ENCODE results near the gene XPR1.

GRCh38 chr1:180720753-180721152 is 88.9 kb downstream of the XPR1 start:
- TF ChIP-seq TCF12 (IDR thresholded peaks at IDR 0.05; ENCODE audit: low read depth) (no peak), CEBPB (IDR thresholded peaks at IDR 0.05) (no peak), RAD21 (IDR thresholded peaks at IDR 0.05; ENCODE audit: low read depth) (no peak)
- TF ChIP-seq, protein P1, sequence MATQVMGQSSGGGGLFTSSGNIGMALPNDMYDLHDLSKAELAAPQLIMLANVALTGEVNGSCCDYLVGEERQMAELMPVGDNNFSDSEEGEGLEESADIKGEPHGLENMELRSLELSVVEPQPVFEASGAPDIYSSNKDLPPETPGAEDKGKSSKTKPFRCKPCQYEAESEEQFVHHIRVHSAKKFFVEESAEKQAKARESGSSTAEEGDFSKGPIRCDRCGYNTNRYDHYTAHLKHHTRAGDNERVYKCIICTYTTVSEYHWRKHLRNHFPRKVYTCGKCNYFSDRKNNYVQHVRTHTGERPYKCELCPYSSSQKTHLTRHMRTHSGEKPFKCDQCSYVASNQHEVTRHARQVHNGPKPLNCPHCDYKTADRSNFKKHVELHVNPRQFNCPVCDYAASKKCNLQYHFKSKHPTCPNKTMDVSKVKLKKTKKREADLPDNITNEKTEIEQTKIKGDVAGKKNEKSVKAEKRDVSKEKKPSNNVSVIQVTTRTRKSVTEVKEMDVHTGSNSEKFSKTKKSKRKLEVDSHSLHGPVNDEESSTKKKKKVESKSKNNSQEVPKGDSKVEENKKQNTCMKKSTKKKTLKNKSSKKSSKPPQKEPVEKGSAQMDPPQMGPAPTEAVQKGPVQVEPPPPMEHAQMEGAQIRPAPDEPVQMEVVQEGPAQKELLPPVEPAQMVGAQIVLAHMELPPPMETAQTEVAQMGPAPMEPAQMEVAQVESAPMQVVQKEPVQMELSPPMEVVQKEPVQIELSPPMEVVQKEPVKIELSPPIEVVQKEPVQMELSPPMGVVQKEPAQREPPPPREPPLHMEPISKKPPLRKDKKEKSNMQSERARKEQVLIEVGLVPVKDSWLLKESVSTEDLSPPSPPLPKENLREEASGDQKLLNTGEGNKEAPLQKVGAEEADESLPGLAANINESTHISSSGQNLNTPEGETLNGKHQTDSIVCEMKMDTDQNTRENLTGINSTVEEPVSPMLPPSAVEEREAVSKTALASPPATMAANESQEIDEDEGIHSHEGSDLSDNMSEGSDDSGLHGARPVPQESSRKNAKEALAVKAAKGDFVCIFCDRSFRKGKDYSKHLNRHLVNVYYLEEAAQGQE (IDR thresholded peaks at IDR 0.05; ENCODE audit: low read depth) = no peak

All from Ishikawa (cell line).